H1 (cell line): Measurements from ENCODE around the gene MACF1. TPM values are rescaled to one million over a fixed set of nuclear protein-coding genes. Genes with fewer than 3 reads are reported as not detected.

ENCODE experiments used
- CTCF ChIA-PET: fragments of 300-600 bp; sonication (Branson Sonifier 250); formaldehyde crosslinking; loops from one replicate; lab custom pipeline; 2021; ENCODE audit not compliant: partially characterized antibody; lab: Charles Lee
- POLR2A ChIA-PET: fragments of 300-600 bp; sonication (Branson Sonifier 250); formaldehyde crosslinking; loops from one replicate; lab custom pipeline; 2021; ENCODE audit warnings: inconsistent platforms; ENCODE audit not compliant: partially characterized antibody; lab: Charles Lee
- DNase-seq, 2 experiments: peaks; one replicate each; pipeline versions ENCODE4 v3.0.0 to v3.0.0-alpha.2; 2010 to 2022; ENCODE audit warnings: low spot score in 2 of 2, low read depth in 1 of 2, mixed read lengths in 1 of 2
- FAIRE-seq: peaks from 2 replicates; lab custom pipeline; 2011; peaks lifted over from hg19 to GRCh38; lab: Jason Lieb, UNC
- H2AFZ ChIP-seq: 2 replicates; pipeline ENCODE4 v1.8.1; 2012; ENCODE audit warnings: low read length, inconsistent platforms
- H2AK5ac ChIP-seq: 2 replicates; pipeline ENCODE4 v1.6.1; 2013; ENCODE audit warnings: low read depth, low read length
- H2BK120ac ChIP-seq: replicated peaks from 2 replicates; pipeline ENCODE3; 2013; ENCODE audit warnings: low read depth, low read length, inconsistent platforms
- H2BK12ac ChIP-seq: 2 replicates; pipeline ENCODE4 v1.6.1; 2013; ENCODE audit warnings: low read depth, low read length
- H2BK15ac ChIP-seq: 2 replicates; pipeline ENCODE4 v1.6.1; 2013; ENCODE audit warnings: low read length
- H2BK20ac ChIP-seq: 2 replicates; pipeline ENCODE4 v1.6.1; 2013; ENCODE audit warnings: low read length
- H2BK5ac ChIP-seq: 2 replicates; pipeline ENCODE4 v1.6.1; 2013; ENCODE audit warnings: low read depth, low read length
- H3K14ac ChIP-seq: 2 replicates; pipeline ENCODE4 v1.6.1; 2013; ENCODE audit warnings: inconsistent platforms; ENCODE audit not compliant: insufficient read length
- H3K18ac ChIP-seq: 2 replicates; pipeline ENCODE4 v1.6.1; 2013; ENCODE audit warnings: low read length; ENCODE audit errors: extremely low read depth
- H3K23ac ChIP-seq: 2 replicates; pipeline ENCODE4 v1.6.1; 2013; ENCODE audit warnings: inconsistent platforms; ENCODE audit not compliant: insufficient read length
- H3K23me2 ChIP-seq: 2 replicates; pipeline ENCODE4 v1.6.1; 2013; ENCODE audit warnings: low read depth, low read length
- H3K27ac ChIP-seq: 2 replicates; pipeline ENCODE4 v1.6.1; 2011; ENCODE audit warnings: low read depth, low read length, inconsistent platforms
- H3K27me3 ChIP-seq, 4 experiments: replicated peaks in 1 of 4; 1 replicate in 1 of 4; 2 replicates in 3 of 4; pipeline versions ENCODE4 v1.6.1 to v1.8.1; 2011 to 2013; ENCODE audit warnings: low read length in 3 of 4, mild to moderate bottlenecking in 3 of 4, inconsistent platforms in 2 of 4, mixed read lengths in 2 of 4, moderate library complexity in 1 of 4; ENCODE audit not compliant: control insufficient read depth in 3 of 4, insufficient read depth in 3 of 4; ENCODE audit errors: extremely low read depth in 1 of 4
- H3K36me3 ChIP-seq, 4 experiments: 2 replicates each; pipeline versions ENCODE4 v1.6.1 to v1.8.1; 2011 to 2013; ENCODE audit warnings: mild to moderate bottlenecking in 4 of 4, low read length in 3 of 4, moderate library complexity in 2 of 4, control low read depth in 1 of 4, inconsistent platforms in 1 of 4; ENCODE audit not compliant: insufficient read depth in 4 of 4, control insufficient read depth in 2 of 4
- H3K4ac ChIP-seq: replicated peaks from 2 replicates; pipeline ENCODE3; 2013; ENCODE audit warnings: low read length, low read depth, mixed read lengths, inconsistent platforms; ENCODE audit not compliant: insufficient read length
- H3K4me1 ChIP-seq, 4 experiments: replicated peaks in 1 of 4; 1 replicate in 1 of 4; 2 replicates in 3 of 4; pipeline versions ENCODE4 v1.6.1 to v1.8.1; 2011 to 2013; ENCODE audit warnings: low read length in 3 of 4, inconsistent platforms in 2 of 4, mixed read lengths in 1 of 4; ENCODE audit not compliant: insufficient read depth in 4 of 4, control insufficient read depth in 3 of 4
- H3K4me2 ChIP-seq, 2 experiments: 2 replicates each; pipeline versions ENCODE4 v1.6.1 to v1.8.1; 2011 to 2013; ENCODE audit warnings: low read depth in 2 of 2, low read length in 2 of 2, control low read depth in 1 of 2, inconsistent platforms in 1 of 2, mild to moderate bottlenecking in 1 of 2; ENCODE audit not compliant: insufficient read depth in 1 of 2
- H3K4me3 ChIP-seq, 4 experiments: fragments of 200-600, 300-600 bp in 1 of 4; sonication (generic), shearing (Covaris generic), sonication (Bioruptor Twin) in 1 of 4; 2 replicates each; pipeline versions ENCODE4 v1.5.1 to v1.8.1; 2011 to 2016; ENCODE audit warnings: low read length in 4 of 4, low read depth in 3 of 4, control low read depth in 2 of 4, inconsistent platforms in 2 of 4, mild to moderate bottlenecking in 2 of 4, mixed read lengths in 1 of 4, moderate library complexity in 1 of 4; ENCODE audit not compliant: insufficient read depth in 2 of 4; ENCODE audit errors: extremely low read depth in 1 of 4
- H3K56ac ChIP-seq: replicated peaks from 2 replicates; pipeline ENCODE3; 2013; ENCODE audit warnings: low read depth, mild to moderate bottlenecking, mixed read lengths, low read length, inconsistent platforms; ENCODE audit not compliant: insufficient read length
- H3K79me1 ChIP-seq: 2 replicates; pipeline ENCODE4 v1.6.1; 2013; ENCODE audit warnings: low read depth, low read length, control low read depth
- H3K79me2 ChIP-seq, 2 experiments: 2 replicates each; pipeline versions ENCODE4 v1.6.1 to v1.8.1; 2012 to 2013; ENCODE audit warnings: low read length in 2 of 2, mild to moderate bottlenecking in 2 of 2, inconsistent platforms in 1 of 2; ENCODE audit not compliant: insufficient read depth in 2 of 2, control insufficient read depth in 1 of 2
- H3K9ac ChIP-seq, 4 experiments: replicated peaks in 1 of 4; 1 replicate in 1 of 4; 2 replicates in 3 of 4; pipeline versions ENCODE4 v1.6.1 to v1.8.1; 2011 to 2013; ENCODE audit warnings: low read depth in 3 of 4, low read length in 3 of 4, control low read depth in 2 of 4, mild to moderate bottlenecking in 2 of 4, moderate library complexity in 2 of 4, inconsistent platforms in 1 of 4; ENCODE audit errors: extremely low read depth in 1 of 4
- H3K9me3 ChIP-seq, 2 experiments: 2 replicates each; pipeline versions ENCODE4 v1.6.1 to v1.8.1; 2012 to 2013; ENCODE audit warnings: mild to moderate bottlenecking in 2 of 2, moderate library complexity in 2 of 2, control low read depth in 1 of 2, inconsistent platforms in 1 of 2, low read depth in 1 of 2, low read length in 1 of 2, mixed read lengths in 1 of 2; ENCODE audit not compliant: insufficient read depth in 2 of 2
- H4K20me1 ChIP-seq, 2 experiments: replicated peaks in 1 of 2; 2 replicates each; pipeline versions ENCODE3 to v1.8.1; 2011 to 2013; ENCODE audit warnings: inconsistent platforms in 2 of 2, low read length in 2 of 2, mild to moderate bottlenecking in 1 of 2; ENCODE audit not compliant: insufficient read depth in 2 of 2, control insufficient read depth in 1 of 2
- H4K5ac ChIP-seq: 2 replicates; pipeline ENCODE4 v1.6.1; 2013; ENCODE audit warnings: low read length, low read depth, mixed read lengths, inconsistent platforms; ENCODE audit not compliant: insufficient read length
- H4K8ac ChIP-seq: 2 replicates; pipeline ENCODE4 v1.8.0; 2013; ENCODE audit warnings: mild to moderate bottlenecking, moderate library complexity, low read length, inconsistent platforms; ENCODE audit not compliant: insufficient read depth; ENCODE audit errors: extremely low read depth
- H4K91ac ChIP-seq: replicated peaks from 2 replicates; pipeline ENCODE3; 2013; ENCODE audit warnings: low read length, mixed read lengths, inconsistent platforms; ENCODE audit not compliant: insufficient read length
- ATF3 ChIP-seq: IDR thresholded peaks from 2 replicates; pipeline ENCODE4 v1.6.1; 2011; ENCODE audit warnings: low read depth, mild to moderate bottlenecking, low read length; ENCODE audit not compliant: insufficient read depth
- CREB1 ChIP-seq: IDR thresholded peaks from 2 replicates; pipeline ENCODE4 v1.6.1; 2012; ENCODE audit warnings: inconsistent platforms
- CTCF ChIP-seq, 3 experiments: IDR thresholded peaks; 1 replicate in 2 of 3; 2 replicates in 1 of 3; pipeline versions ENCODE4 v1.5.1 to v1.6.1; 2011; ENCODE audit warnings: low read length in 3 of 3, mild to moderate bottlenecking in 3 of 3, inconsistent platforms in 2 of 3, low read depth in 1 of 3, moderate library complexity in 1 of 3; ENCODE audit not compliant: insufficient read depth in 1 of 3; ENCODE audit errors: control extremely low read depth in 1 of 3
- JUN ChIP-seq: IDR thresholded peaks from 2 replicates; pipeline ENCODE4 v1.6.1; 2011; ENCODE audit warnings: low read depth, mild to moderate bottlenecking, improper control_type of control experiment, low read length
- KDM5A ChIP-seq: fragments of 200-600 bp; IDR thresholded peaks from 2 replicates; pipeline ENCODE4 v1.7.1; 2012; ENCODE audit warnings: mild to moderate bottlenecking, low read length, inconsistent platforms, mixed read lengths
- RFX5 ChIP-seq: IDR thresholded peaks from 2 replicates; pipeline ENCODE4 v1.6.1; 2011; ENCODE audit warnings: low read depth, low read length, improper control_type of control experiment, borderline replicate concordance
- SIN3A ChIP-seq, 2 experiments: IDR thresholded peaks in 1 of 2; conservative IDR thresholded peaks in 1 of 2; 2 replicates each; pipeline ENCODE4 v1.6.1; 2011 to 2012; ENCODE audit warnings: low read length in 2 of 2, improper control_type of control experiment in 1 of 2, low read depth in 1 of 2, mild to moderate bottlenecking in 1 of 2
- SP1 ChIP-seq: IDR thresholded peaks from 2 replicates; pipeline ENCODE4 v1.6.1; 2011; ENCODE audit warnings: low read depth, low read length
- SP2 ChIP-seq: IDR thresholded peaks from 2 replicates; pipeline ENCODE4 v1.6.1; 2012; ENCODE audit warnings: mild to moderate bottlenecking, low read length, inconsistent platforms
- USF2 ChIP-seq: IDR thresholded peaks from 2 replicates; pipeline ENCODE4 v1.6.1; 2011; ENCODE audit warnings: low read length, improper control_type of control experiment
- YY1 ChIP-seq: IDR thresholded peaks from 2 replicates; pipeline ENCODE4 v1.6.1; 2011; ENCODE audit warnings: low read depth, mild to moderate bottlenecking, low read length
- WGBS, 2 experiments: shearing (Covaris generic) in 1 of 2; methylation state at CpG; one replicate each; pipeline versions ENCODE4 v1.1.6 to v1.1.7; 2013 to 2015; ENCODE audit warnings: low lambda C conversion rate in 2 of 2, mixed read lengths in 2 of 2, inconsistent platforms in 1 of 2, low coverage in 1 of 2, missing lambda C conversion rate in 1 of 2; ENCODE audit not compliant: insufficient replicate concordance in 2 of 2, insufficient coverage in 1 of 2, insufficient read length in 1 of 2; ENCODE audit errors: extremely low coverage in 1 of 2, missing lambda C conversion rate in 1 of 2; 5-methylcytosine and 5-hydroxymethylcytosine counted together
- polyA plus RNA-seq, 7 experiments: library from polyadenylated mRNA; depleted of rRNA in 3 of 7; stranded (reverse) in 5 of 7; unstranded in 2 of 7; fragments of >200 nt in 5 of 7; fragments of 200-250 nt in 2 of 7; gene quantifications; 1 replicate in 5 of 7; 2 replicates in 1 of 7; 4 replicates in 1 of 7; pipeline versions ENCODE4 v1.2.1 to v1.2.3, GENCODE V29; 2011 to 2013; ENCODE audit warnings: missing spikeins in 2 of 7, mixed read lengths in 2 of 7
- total RNA-seq: library from RNA; stranded (reverse); fragmentation: NEBNext Ultra II Directional; extraction: Animal tissue kit (Norgen Biotek cat#: 25700); gene quantifications from 2 replicates; pipeline ENCODE4 v1.2.1, GENCODE V29; 2021

MACF1 gene
- total and polyA plus RNA-seq, 2 of the 8 experiments (the other 6 are each of a cell fraction or from before 2014, with no cell fraction given), result 59.8 to 285 TPM

GRCh38 chr1:39294531-39294930 lies 90.0 kb downstream of the MACF1 start:
- no peaks in the 10 kb centered on the region for H3K79me1 ChIP-seq
- no peak for FAIRE-seq
- no peak overlapping the region for H2BK5ac ChIP-seq
- H3K23me2 ChIP-seq, result no peaks in the 10 kb centered on the region
- H2BK120ac ChIP-seq, result no peak overlapping the region
- no peak overlapping the region for H3K9ac ChIP-seq
- no peak overlapping the region for H2BK15ac ChIP-seq
- no peak overlapping the region for H2BK20ac ChIP-seq
- ChIA-PET POLR2A (no interaction called here), CTCF (no interaction called here)
- H4K91ac ChIP-seq, result no peak overlapping the region
- peaks cover 0 to 2% of the 10 kb centered on the region in 2 experiments for H4K20me1 ChIP-seq
- no peak overlapping the region for H2AK5ac ChIP-seq
- H3K27ac ChIP-seq, result no peak overlapping the region
- no peak overlapping the region for H4K5ac ChIP-seq
- no peak overlapping the region for H3K4ac ChIP-seq
- peaks cover 21 to 66% (median 47%) of the 10 kb centered on the region in 4 experiments for H3K36me3 ChIP-seq
- H2BK12ac ChIP-seq, result no peak overlapping the region
- no peaks in the 10 kb centered on the region for H3K9me3 ChIP-seq
- H2AFZ ChIP-seq, result no peak overlapping the region
- no peak overlapping the region for H3K56ac ChIP-seq
- H3K18ac ChIP-seq, result no peak overlapping the region
- 91% methylated on average over 1 of the region's 1 CpG; no CpG with 5 or more reads in 1 of the 2 experiments for WGBS, 2 experiments
- no peak overlapping the region for H3K14ac ChIP-seq
- H3K4me1 ChIP-seq, result no peaks in the 10 kb centered on the region
- no peaks in the 10 kb centered on the region for H3K27me3 ChIP-seq
- H4K8ac ChIP-seq, result no peak overlapping the region
- H3K4me2 ChIP-seq, result no peak overlapping the region
- DNase-seq, result no peak
- no peak overlapping the region for H3K23ac ChIP-seq
- no peaks in the 10 kb centered on the region for H3K79me2 ChIP-seq
- no peak overlapping the region for H3K4me3 ChIP-seq
- TF ChIP-seq ATF3, result no peak
- no peak for TF ChIP-seq YY1
- no peak for TF ChIP-seq USF2
- TF ChIP-seq CTCF (IDR thresholded peaks at IDR 0.05; ENCODE audit: control extremely low read depth in 1 of 3, insufficient read depth in 1 of 3, low read depth in 1 of 3, low read length in 3 of 3), result no peak
- no peak for TF ChIP-seq JUN
- TF ChIP-seq CREB1, result no peak
- TF ChIP-seq SIN3A (conservative IDR thresholded peaks at IDR 0.05 in 1 of 2, IDR thresholded peaks at IDR 0.05 in 1 of 2; ENCODE audit: low read depth in 1 of 2, low read length in 2 of 2), result no peak
- TF ChIP-seq SP2, result no peak
- no peak for TF ChIP-seq KDM5A
- TF ChIP-seq SP1, result no peak
- TF ChIP-seq RFX5, result no peak
